Inflammatory macrophage treated with lipopolysaccharide for 4 hours (primary cell): Measurements from ENCODE around the gene ITPKC.
"Not testable (repeated sequence)": the region's sequence is repeated elsewhere in the genome, so short reads cannot be mapped to it uniquely, and the experiment has no call there.

Experiments
- DNase-seq: peaks from one replicate; pipeline ENCODE4 v3.0.0-alpha.2; 2020

Gene ITPKC

DNA sequence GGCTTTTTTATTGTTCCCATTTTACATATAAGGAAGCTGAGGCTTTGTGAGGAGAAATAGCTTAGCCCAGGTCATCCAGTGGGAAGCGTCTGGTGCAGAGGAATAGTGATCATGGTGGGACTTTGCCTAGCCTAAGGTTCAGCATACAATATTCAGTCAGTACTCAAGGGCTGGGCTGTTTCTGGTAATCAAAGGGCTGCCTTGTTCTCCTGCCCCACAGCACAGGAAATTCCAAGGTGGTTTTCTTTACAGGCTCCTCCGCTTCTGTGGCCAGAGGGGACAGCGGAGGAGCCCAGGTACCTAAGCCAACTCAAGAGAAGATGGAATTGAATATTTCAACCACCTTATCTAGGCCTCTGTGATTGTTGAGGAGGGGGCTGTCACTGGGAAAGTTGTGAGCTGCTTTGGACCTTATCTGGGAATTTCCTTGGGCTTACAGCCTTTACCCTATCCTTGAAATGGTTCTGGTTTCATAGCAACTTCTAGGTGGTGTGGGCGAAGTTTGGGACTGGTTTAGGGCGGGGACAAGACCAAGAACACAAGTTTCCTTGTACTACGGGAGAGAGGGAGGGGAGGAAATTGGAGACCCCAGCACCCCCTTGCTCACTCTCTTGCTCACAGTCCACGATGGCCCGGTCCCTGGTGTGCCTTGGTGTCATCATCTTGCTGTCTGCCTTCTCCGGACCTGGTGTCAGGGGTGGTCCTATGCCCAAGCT lies 58.2 kb downstream of the ITPKC start, which contains the start of gene MIA:
Gene MIA, plus strand, starts transcription at position 606 of the 716 bp plus-strand sequence. Its CDS starts 22 bp downstream, at position 628.
- no peak for DNase-seq

DNA sequence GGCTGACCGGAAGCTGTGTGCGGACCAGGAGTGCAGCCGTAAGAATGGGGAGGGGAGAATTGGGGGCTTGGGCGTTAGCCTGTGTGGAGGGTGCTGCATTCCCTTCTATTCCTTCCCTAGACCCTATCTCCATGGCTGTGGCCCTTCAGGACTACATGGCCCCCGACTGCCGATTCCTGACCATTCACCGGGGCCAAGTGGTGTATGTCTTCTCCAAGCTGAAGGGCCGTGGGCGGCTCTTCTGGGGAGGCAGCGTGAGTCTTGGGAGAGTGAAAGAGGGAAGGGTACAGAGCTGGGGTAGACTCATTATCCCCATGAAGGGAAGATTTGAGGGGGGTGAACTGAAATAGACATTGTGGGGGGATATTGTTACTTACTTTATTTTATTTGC lies 58.7 kb downstream of the ITPKC start:
- no peak for DNase-seq

DNA sequence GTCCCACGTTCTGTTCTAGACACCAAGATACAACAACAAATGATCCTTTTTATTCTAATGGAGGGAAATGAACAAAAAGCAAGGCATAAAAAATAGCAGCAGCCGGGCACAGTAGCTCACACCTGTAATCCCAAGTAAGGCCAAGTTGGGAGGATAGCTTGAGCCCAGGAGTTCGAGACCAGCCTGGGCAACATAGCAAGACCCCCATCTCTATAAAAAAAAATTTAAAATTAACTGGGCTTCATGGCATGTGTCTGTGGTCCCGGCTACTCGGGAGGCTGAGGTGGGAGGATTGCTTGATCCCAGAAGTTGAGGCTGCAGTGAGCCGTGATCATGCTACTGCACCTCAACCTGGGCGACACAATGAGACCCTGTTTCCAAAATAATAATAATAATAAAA lies 59.5 kb downstream of the ITPKC start:
- no peak for DNase-seq

DNA sequence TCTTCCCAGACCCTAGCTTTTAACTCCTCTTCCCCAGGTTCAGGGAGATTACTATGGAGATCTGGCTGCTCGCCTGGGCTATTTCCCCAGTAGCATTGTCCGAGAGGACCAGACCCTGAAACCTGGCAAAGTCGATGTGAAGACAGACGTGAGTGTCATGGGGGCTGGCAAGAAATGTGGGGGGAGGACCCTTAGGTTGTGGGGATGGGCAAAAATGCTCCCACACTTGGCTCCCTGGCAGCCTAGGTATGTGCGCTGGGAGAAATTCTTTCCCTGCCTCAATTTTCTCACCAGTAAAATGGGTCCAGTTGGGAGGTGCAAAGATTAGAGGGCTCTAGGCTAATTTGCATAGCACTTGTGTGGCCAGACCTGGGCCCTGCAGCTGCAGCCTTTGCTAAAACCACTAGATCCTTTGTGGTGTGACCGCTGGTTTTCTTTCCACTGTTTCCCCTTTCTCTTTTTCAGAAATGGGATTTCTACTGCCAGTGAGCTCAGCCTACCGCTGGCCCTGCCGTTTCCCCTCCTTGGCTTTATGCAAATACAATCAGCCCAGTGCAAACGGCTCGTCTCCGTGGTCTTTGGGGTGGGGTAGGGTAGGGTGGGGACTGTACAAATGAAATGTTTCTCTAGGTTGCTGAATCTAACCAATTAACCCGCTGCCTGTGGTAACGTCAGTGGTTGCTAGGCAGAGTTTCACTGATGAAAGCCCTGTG lies 60.2 kb downstream of the ITPKC start:
- peak; percentile 98 for DNase-seq

DNA sequence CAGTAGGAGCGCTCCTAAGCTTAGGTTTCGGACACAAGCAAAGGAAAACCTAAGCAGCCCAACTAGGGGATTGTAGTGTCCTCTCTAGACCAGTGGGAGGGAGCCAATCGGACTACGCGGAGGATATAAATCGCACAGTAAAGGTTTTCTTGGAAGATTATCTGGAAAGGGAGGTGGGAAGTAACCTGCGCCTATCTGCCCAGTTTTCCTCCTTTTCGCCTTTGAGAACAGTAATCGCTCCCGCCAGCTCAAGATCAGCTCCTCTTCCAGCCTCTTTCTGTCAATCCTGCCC lies 60.7 kb downstream of the ITPKC start:
- no peak for DNase-seq

GRCh38 chr19:40777937-40778705 lies 61.2 kb downstream of the ITPKC start, which contains the start of gene RAB4B:
Gene RAB4B, plus strand, starts transcription at chr19:40778247. Its CDS starts 129 bp downstream, at chr19:40778376.
- DNase-seq, result peak; percentile 100

DNA sequence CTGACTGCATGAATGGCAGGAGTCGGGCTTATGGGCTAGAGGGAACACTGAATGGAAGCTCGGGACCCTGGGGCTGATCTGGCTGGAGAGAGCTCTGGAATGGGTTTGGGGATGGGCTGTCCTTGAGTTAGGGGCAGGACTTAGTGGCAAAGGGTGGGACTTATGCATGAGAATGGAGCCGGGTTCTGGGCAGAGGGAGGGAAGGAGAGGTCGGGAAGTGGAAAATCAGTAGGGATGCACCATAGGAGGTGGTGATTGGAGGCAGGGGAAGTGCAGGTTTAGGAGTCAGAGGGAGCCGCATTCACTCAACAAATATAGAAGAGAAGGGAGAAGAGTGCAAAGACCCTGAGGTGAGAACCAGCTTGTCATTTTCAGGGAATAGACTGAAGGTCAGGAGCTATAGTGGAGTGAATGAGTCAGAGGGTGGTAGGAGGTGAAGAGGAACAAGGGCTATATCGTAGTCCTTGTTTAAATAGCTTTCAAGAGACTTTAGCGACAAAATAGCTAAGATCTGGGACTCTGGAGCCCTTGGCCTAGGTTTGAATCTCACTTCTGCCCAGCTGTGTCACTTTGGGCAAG lies 61.9 kb downstream of the ITPKC start:
- DNase-seq, result peak; percentile 75

- DNase-seq, result no peak
These were observed 63.7 kb downstream of the ITPKC start for GRCh38 chr19:40780582-40780981.

- no peak for DNase-seq
These were observed 64.2 kb downstream of the ITPKC start for GRCh38 chr19:40781140-40781539.

DNA sequence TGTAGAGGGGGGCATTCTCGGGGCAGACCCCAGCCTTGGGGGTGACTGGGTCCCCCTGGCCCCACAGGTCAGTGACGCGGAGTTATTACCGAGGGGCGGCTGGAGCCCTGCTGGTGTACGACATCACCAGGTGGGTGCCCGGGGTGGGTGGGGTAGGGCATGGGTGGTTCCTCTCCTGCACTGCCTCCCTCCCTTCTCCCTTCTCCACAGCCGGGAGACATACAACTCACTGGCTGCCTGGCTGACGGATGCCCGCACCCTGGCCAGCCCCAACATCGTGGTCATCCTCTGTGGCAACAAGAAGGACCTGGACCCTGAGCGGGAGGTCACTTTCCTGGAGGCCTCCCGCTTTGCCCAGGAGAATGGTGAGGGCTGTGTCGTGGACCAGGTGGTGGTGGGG lies 66.8 kb downstream of the ITPKC start:
- no peak for DNase-seq

DNA sequence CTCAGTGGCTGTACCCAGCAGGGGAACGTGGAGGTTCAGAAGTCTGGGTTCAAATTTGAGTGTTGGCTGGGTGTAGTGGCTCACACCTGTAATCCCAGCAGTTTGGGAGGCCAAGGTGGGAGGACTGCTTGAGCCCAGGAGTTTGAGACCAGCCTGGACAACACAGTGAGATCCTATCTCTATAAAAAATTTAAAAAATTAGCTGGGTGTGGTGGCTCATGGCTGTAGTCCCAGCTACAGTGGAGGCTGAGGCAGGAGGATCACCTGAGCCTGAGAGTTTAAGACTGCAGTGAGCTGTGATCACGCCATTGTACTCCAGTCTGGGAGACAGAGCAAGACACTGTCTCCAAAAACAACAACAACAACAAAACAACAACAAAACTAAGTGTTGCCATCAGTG lies 67.2 kb downstream of the ITPKC start:
- DNase-seq, result not testable (repeated sequence)

DNA sequence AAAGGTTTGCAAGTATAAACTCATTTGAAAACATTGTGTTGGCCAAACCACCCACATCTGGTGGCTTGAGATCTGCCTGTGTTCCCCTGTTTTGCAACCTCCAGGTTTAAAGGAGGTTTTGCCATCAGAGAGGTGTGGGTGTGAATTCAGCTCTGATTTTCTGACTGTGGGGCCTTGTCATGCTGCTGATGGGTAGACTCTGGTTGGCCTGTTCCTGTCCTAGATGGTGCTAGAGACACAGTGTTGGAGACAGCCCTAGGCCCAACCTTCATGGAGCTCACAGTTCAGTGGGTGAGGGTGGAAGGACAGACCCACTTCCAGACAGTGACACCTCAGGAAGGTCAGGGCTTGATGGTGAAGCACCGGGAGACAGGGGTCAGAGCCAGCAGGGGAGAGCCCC lies 68.6 kb downstream of the ITPKC start:
- DNase-seq, result no peak

GRCh38 chr19:40786060-40787037 lies 69.4 kb downstream of the ITPKC start:
- no peak for DNase-seq
